HepG2 (cell line): Measurements from ENCODE around the gene SLC9A1. TPM values are rescaled to one million over a fixed set of nuclear protein-coding genes. Genes with fewer than 3 reads are reported as not detected.

ENCODE experiments used
- CREB1 ChIP-seq, 2 experiments: fragments of 450-650 bp in 1 of 2; IDR thresholded peaks; 2 replicates each; pipeline ENCODE4 v1.6.1; 2016 to 2017; ENCODE audit warnings: control low read depth in 1 of 2, mild to moderate bottlenecking in 1 of 2, missing compliant biosample characterization in 1 of 2, missing genetic modification characterization in 1 of 2
- ELF3 ChIP-seq: IDR thresholded peaks from 2 replicates; pipeline ENCODE4 v1.6.1; 2016; ENCODE audit warnings: missing genetic modification reagents, missing compliant biosample characterization
- ERF ChIP-seq: IDR thresholded peaks from 2 replicates; pipeline ENCODE4 v1.6.1; 2018; ENCODE audit warnings: missing biosample characterization, missing genetic modification reagents
- GFI1 ChIP-seq: sonication (generic); formaldehyde crosslinking; IDR thresholded peaks from 2 replicates; pipeline ENCODE4 v1.5.0; 2020; ENCODE audit warnings: missing genetic modification reagents, mild to moderate bottlenecking, borderline replicate concordance
- LCORL ChIP-seq, 2 experiments: fragments of 450-650 bp in 1 of 2; sonication (generic) in 1 of 2; formaldehyde crosslinking in 1 of 2; IDR thresholded peaks; 2 replicates each; pipeline versions ENCODE4 v1.5.0 to v1.6.1; 2017 to 2020; ENCODE audit warnings: antibody characterized with exemption in 1 of 2, missing genetic modification reagents in 1 of 2
- PLRG1 ChIP-seq: fragments of 450-650 bp; conservative IDR thresholded peaks from 2 replicates; pipeline ENCODE4 v1.6.1; 2016
- RNF219 ChIP-seq: sonication (generic); formaldehyde crosslinking; IDR thresholded peaks from 2 replicates; pipeline ENCODE4 v1.5.0; 2020; ENCODE audit warnings: mild to moderate bottlenecking, missing genetic modification reagents
- SMAD3 ChIP-seq: sonication (generic); formaldehyde crosslinking; IDR thresholded peaks from 2 replicates; pipeline ENCODE4 v1.4.0; 2020; ENCODE audit warnings: missing genetic modification reagents
- SMARCE1 ChIP-seq: fragments of 450-650 bp; IDR thresholded peaks from 2 replicates; pipeline ENCODE4 v1.6.1; 2017; ENCODE audit warnings: borderline replicate concordance
- SP1 ChIP-seq, 2 experiments: fragments of 450-650 bp in 1 of 2; sonication (generic) in 1 of 2; formaldehyde crosslinking in 1 of 2; IDR thresholded peaks; 2 replicates each; pipeline versions ENCODE4 v1.4.0 to v1.6.1; 2016 to 2020; ENCODE audit warnings: missing genetic modification reagents in 1 of 2
- ZBED4 ChIP-seq: sonication (generic); formaldehyde crosslinking; IDR thresholded peaks from 2 replicates; pipeline ENCODE4 v1.4.0; 2020; ENCODE audit warnings: missing genetic modification reagents, borderline replicate concordance
- ZC3H4 ChIP-seq: sonication (generic); formaldehyde crosslinking; IDR thresholded peaks from 2 replicates; pipeline ENCODE4 v1.4.0; 2020; ENCODE audit warnings: missing genetic modification reagents, borderline replicate concordance
- ZKSCAN8 ChIP-seq: IDR thresholded peaks from 2 replicates; pipeline ENCODE4 v1.6.1; 2016; ENCODE audit warnings: borderline replicate concordance, missing genetic modification reagents, missing compliant biosample characterization
- ZNF547 ChIP-seq: sonication (generic); formaldehyde crosslinking; IDR thresholded peaks from 2 replicates; pipeline ENCODE4 v1.5.1; 2020; ENCODE audit warnings: mild to moderate bottlenecking, missing genetic modification reagents
- ZNF572 ChIP-seq: sonication (generic); formaldehyde crosslinking; IDR thresholded peaks from 2 replicates; pipeline ENCODE4 v1.5.1; 2020; ENCODE audit warnings: mild to moderate bottlenecking, missing genetic modification reagents
- polyA plus RNA-seq, 8 experiments: library from polyadenylated mRNA; depleted of rRNA in 3 of 8; stranded (reverse) in 7 of 8; unstranded in 1 of 8; fragments of >200 nt; fragmentation: Illumina TruSeq in 4 of 8; extraction: Trizol in 4 of 8; gene quantifications; 2 replicates each; pipeline versions ENCODE4 v1.2.1 to v1.2.3, GENCODE V29; 2011 to 2016; ENCODE audit warnings: low read depth in 4 of 8, missing spikeins in 1 of 8, mixed read lengths in 1 of 8; ENCODE audit not compliant: insufficient read depth in 1 of 8
- total RNA-seq, 5 experiments: library from RNA; depleted of rRNA; stranded (reverse); fragments of >200 nt; fragmentation: Illumina TruSeq; extraction: Trizol; gene quantifications; 2 replicates each; pipeline ENCODE4 v1.2.3, GENCODE V29; 2016; ENCODE audit warnings: low read depth in 1 of 5
- TF ChIP-seq, protein P1 (sequence below): sonication (generic); formaldehyde crosslinking; IDR thresholded peaks from 2 replicates; pipeline ENCODE4 v1.4.0; 2020; ENCODE audit warnings: mild to moderate bottlenecking, missing genetic modification reagents, borderline replicate concordance
- TF ChIP-seq, protein P2 (sequence below): sonication (generic); formaldehyde crosslinking; IDR thresholded peaks from 2 replicates; pipeline ENCODE4 v1.5.0; 2020; ENCODE audit warnings: mild to moderate bottlenecking, missing genetic modification reagents, moderate library complexity

Gene SLC9A1
- total and polyA plus RNA-seq, 2 of the 13 experiments (the other 11 are each of a cell fraction or from before 2014, with no cell fraction given) = 1.4 to 2.9 TPM

DNA sequence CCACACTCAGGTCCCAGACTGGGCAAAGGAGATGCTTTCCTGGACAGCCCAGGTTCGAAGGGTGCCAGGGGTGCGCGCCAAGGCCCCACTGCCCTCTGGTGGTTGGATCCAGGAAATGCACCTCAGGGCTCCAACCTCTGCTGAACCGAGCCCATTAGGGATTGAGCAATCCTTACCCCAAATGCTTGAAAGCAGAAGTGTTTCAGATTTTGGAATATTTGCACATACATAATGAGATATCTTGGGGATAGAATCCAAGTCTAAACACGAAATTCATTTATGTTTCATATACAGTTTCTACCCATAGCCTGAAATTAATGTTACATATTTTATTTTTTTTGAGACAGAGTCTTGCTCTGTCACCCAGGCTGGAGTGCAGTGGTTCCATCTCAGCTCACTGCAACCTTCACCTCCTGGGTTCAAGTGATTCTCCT lies 57.4 kb downstream of the SLC9A1 start (continued):
- TF ChIP-seq, protein P1, sequence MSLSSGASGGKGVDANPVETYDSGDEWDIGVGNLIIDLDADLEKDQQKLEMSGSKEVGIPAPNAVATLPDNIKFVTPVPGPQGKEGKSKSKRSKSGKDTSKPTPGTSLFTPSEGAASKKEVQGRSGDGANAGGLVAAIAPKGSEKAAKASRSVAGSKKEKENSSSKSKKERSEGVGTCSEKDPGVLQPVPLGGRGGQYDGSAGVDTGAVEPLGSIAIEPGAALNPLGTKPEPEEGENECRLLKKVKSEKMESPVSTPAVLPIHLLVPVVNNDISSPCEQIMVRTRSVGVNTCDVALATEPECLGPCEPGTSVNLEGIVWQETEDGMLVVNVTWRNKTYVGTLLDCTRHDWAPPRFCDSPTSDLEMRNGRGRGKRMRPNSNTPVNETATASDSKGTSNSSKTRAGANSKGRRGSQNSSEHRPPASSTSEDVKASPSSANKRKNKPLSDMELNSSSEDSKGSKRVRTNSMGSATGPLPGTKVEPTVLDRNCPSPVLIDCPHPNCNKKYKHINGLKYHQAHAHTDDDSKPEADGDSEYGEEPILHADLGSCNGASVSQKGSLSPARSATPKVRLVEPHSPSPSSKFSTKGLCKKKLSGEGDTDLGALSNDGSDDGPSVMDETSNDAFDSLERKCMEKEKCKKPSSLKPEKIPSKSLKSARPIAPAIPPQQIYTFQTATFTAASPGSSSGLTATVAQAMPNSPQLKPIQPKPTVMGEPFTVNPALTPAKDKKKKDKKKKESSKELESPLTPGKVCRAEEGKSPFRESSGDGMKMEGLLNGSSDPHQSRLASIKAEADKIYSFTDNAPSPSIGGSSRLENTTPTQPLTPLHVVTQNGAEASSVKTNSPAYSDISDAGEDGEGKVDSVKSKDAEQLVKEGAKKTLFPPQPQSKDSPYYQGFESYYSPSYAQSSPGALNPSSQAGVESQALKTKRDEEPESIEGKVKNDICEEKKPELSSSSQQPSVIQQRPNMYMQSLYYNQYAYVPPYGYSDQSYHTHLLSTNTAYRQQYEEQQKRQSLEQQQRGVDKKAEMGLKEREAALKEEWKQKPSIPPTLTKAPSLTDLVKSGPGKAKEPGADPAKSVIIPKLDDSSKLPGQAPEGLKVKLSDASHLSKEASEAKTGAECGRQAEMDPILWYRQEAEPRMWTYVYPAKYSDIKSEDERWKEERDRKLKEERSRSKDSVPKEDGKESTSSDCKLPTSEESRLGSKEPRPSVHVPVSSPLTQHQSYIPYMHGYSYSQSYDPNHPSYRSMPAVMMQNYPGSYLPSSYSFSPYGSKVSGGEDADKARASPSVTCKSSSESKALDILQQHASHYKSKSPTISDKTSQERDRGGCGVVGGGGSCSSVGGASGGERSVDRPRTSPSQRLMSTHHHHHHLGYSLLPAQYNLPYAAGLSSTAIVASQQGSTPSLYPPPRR (CRISPR knock-in tag) = no peak
- no peak for TF ChIP-seq CREB1 (IDR thresholded peaks at IDR 0.05)
- no peak for TF ChIP-seq CREB1 (CRISPR knock-in tag; IDR thresholded peaks at IDR 0.05)
- TF ChIP-seq ZNF547 (CRISPR knock-in tag) = no peak
- TF ChIP-seq ZBED4 = 0 out of 2 replicates have a peak, but pooled peaks have one; percentile 47
- TF ChIP-seq ERF (CRISPR knock-in tag) = no peak
- TF ChIP-seq ZKSCAN8 (CRISPR knock-in tag) = no peak
- TF ChIP-seq SMAD3 (CRISPR knock-in tag) = 0 out of 2 replicates have a peak, but pooled peaks have one; percentile 55
- no peak for TF ChIP-seq ZNF572 (CRISPR knock-in tag)
- TF ChIP-seq ZC3H4 = no peak
- TF ChIP-seq PLRG1 = no peak
- TF ChIP-seq LCORL (IDR thresholded peaks at IDR 0.05) = no peak
- peak; percentile 66; the same call in 1 of the 2 replicates for TF ChIP-seq LCORL (CRISPR knock-in tag; IDR thresholded peaks at IDR 0.05)
- TF ChIP-seq SMARCE1 = no peak
- TF ChIP-seq RNF219 (CRISPR knock-in tag) = no peak
- TF ChIP-seq ELF3 (CRISPR knock-in tag) = peak; percentile 41; the same call in 1 of the 2 replicates
- TF ChIP-seq SP1 (IDR thresholded peaks at IDR 0.05) = no peak
- no peak for TF ChIP-seq SP1 (CRISPR knock-in tag; IDR thresholded peaks at IDR 0.05)
- TF ChIP-seq, protein P2, sequence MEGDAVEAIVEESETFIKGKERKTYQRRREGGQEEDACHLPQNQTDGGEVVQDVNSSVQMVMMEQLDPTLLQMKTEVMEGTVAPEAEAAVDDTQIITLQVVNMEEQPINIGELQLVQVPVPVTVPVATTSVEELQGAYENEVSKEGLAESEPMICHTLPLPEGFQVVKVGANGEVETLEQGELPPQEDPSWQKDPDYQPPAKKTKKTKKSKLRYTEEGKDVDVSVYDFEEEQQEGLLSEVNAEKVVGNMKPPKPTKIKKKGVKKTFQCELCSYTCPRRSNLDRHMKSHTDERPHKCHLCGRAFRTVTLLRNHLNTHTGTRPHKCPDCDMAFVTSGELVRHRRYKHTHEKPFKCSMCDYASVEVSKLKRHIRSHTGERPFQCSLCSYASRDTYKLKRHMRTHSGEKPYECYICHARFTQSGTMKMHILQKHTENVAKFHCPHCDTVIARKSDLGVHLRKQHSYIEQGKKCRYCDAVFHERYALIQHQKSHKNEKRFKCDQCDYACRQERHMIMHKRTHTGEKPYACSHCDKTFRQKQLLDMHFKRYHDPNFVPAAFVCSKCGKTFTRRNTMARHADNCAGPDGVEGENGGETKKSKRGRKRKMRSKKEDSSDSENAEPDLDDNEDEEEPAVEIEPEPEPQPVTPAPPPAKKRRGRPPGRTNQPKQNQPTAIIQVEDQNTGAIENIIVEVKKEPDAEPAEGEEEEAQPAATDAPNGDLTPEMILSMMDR (CRISPR knock-in tag) = peak; percentile 94
- TF ChIP-seq GFI1 (CRISPR knock-in tag) = no peak
